Upper lobe of left lung (tissue), 6 donors: Measurements from ENCODE around the gene HPCAL1. TPM values are rescaled to one million over a fixed set of nuclear protein-coding genes. Genes with fewer than 3 reads are reported as not detected.

Source experiments
- ATAC-seq, 2 donors: fragments of 200-7000 bp; cut with Tn5 transposase; one replicate each; pipeline ENCODE4 v1.9.1; 2022; ENCODE audit warnings: mild to moderate bottlenecking in 2 of 2, moderate library complexity in 2 of 2; ENCODE audit not compliant: low FRiP score in 2 of 2
- DNase-seq, 2 donors: peaks; one replicate each; pipeline ENCODE4 v3.0.0-alpha.2; 2019 to 2020
- H3K27ac ChIP-seq, 4 donors: fragments of 200-600 bp; sonication (generic); one replicate each; pipeline ENCODE4 v1.5.1; 2016 to 2019
- H3K27me3 ChIP-seq, 4 donors: fragments of 200-600 bp; sonication (generic); one replicate each; pipeline ENCODE4 v1.5.1; 2017 to 2019
- H3K36me3 ChIP-seq, 4 donors: fragments of 200-600 bp; sonication (generic); one replicate each; pipeline ENCODE4 v1.5.1; 2016 to 2019
- H3K4me1 ChIP-seq, 4 donors: fragments of 200-600 bp; sonication (generic); one replicate each; pipeline ENCODE4 v1.5.1; 2018 to 2019
- H3K4me3 ChIP-seq, 4 donors: fragments of 200-600 bp; sonication (generic); one replicate each; pipeline ENCODE4 v1.5.1; 2017 to 2019; ENCODE audit warnings: mild to moderate bottlenecking in 2 of 4, moderate library complexity in 1 of 4
- H3K9me3 ChIP-seq, 4 donors: fragments of 200-600 bp; sonication (generic); one replicate each; pipeline ENCODE4 v1.5.1; 2018 to 2019
- EP300 ChIP-seq, 4 donors: sonication (generic); formaldehyde crosslinking; IDR thresholded peaks; one replicate each; pipeline ENCODE4 v1.5.1; 2017; ENCODE audit warnings: antibody characterized with exemption in 4 of 4, control low read depth in 2 of 4
- POLR2A ChIP-seq, 4 donors: fragments of 450-650 bp; IDR thresholded peaks; one replicate each; pipeline ENCODE4 v1.5.1; 2016 to 2017; ENCODE audit warnings: antibody characterized with exemption in 4 of 4, mild to moderate bottlenecking in 2 of 4
- POLR2AphosphoS5 ChIP-seq, 2 donors: sonication (generic); formaldehyde crosslinking; IDR thresholded peaks; one replicate each; pipeline ENCODE4 v1.5.1; 2017; ENCODE audit warnings: antibody characterized with exemption in 2 of 2
- WGBS, 2 donors: methylation state at CpG; one replicate each; pipeline ENCODE4 v1.1.5; 2017 to 2018; 5-methylcytosine and 5-hydroxymethylcytosine counted together
- total RNA-seq, 6 donors: library from RNA; depleted of rRNA in 4 of 6; stranded (reverse); fragments of >200 nt in 4 of 6; gene quantifications; one replicate each; pipeline versions ENCODE4 v1.1.0 to v1.2.1, GENCODE V29; 2016 to 2021
- TF ChIP-seq, protein P1 (sequence below), 6 experiments: fragments of 450-650 bp in 4 of 6; fragments of 200-600 bp in 2 of 6; sonication (generic) in 2 of 6; IDR thresholded peaks; one replicate each; pipeline ENCODE4 v1.5.1; 2016 to 2019; ENCODE audit warnings: antibody characterized with exemption in 6 of 6
- donor health status: DM: no; HTN: no; CAD: no; lungs with moderate emphysema.
- donor health status: DM: no; HTN: yes; CAD: no; lungs with severe emphysema.

Gene HPCAL1
- total RNA-seq, 6 donors from 2014 or later = 131 to 481 (median 261) TPM

DNA sequence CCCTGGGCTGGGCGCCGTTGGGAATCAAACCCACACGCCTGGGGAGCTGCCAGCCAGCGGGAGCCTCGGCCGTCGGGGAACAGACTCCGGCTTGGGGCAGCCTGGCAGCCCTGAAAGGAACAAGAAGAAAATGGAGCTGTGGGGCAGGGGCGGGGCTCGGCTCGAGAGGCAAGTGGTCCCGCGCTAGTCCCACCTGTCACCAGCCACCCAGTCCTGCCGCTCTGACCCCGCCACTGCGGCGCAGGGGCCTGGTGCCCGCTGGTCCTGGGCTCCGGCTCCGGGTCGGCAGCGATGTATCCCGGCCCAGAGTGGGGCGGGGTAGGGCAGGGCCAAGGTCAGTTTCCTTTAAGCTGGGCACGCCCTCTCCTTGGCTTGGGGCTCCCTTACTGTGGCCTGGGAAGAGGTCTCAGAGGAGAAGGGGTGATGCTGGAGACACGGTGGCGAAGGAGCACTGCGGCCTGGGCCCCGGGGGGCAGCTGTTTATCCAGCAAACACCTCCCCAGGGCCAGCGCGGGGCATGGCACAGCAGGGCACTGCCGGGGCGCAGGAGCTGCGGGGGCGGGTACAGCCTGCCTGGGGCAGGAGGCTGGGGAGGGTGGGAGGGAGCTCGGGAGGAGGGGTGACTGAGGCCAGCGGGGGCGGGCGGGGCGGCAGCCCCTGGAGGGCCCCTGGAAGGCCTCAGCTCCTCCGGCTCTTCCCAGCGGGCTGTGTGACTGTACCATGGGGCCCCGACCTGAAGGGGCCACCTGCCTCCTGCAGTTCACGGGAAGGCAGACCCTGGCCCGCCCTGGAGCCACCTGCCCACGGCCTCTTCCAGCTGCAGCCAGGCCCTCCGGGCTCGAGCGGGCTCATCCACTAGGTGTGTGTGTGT, 129.8 kb downstream of the HPCAL1 start:
- Histone ChIP-seq H3K4me1 (peaks cover 15 to 23% (median 19%) of the 10 kb centered on the region in 4 donors), H3K27me3 (no peaks in the 10 kb centered on the region), H3K27ac (peak overlapping the region in 2 of 4 donors; percentile 36 to 42), H3K4me3 (peak overlapping the region; percentile 29 to 52 (median 46)), H3K9me3 (no peaks in the 10 kb centered on the region), H3K36me3 (peaks cover 0 to 9% (median 5%) of the 10 kb centered on the region in 4 donors)
- TF ChIP-seq POLR2AphosphoS5 (IDR thresholded peaks at IDR 0.05) (no peak), POLR2A (IDR thresholded peaks at IDR 0.05) (no peak), EP300 (IDR thresholded peaks at IDR 0.05) (no peak)
- TF ChIP-seq, protein P1, sequence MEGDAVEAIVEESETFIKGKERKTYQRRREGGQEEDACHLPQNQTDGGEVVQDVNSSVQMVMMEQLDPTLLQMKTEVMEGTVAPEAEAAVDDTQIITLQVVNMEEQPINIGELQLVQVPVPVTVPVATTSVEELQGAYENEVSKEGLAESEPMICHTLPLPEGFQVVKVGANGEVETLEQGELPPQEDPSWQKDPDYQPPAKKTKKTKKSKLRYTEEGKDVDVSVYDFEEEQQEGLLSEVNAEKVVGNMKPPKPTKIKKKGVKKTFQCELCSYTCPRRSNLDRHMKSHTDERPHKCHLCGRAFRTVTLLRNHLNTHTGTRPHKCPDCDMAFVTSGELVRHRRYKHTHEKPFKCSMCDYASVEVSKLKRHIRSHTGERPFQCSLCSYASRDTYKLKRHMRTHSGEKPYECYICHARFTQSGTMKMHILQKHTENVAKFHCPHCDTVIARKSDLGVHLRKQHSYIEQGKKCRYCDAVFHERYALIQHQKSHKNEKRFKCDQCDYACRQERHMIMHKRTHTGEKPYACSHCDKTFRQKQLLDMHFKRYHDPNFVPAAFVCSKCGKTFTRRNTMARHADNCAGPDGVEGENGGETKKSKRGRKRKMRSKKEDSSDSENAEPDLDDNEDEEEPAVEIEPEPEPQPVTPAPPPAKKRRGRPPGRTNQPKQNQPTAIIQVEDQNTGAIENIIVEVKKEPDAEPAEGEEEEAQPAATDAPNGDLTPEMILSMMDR (IDR thresholded peaks at IDR 0.05) = no peak
- DNase-seq = peak; percentile 59 to 86
- ATAC-seq = peak; percentile 28 to 48
- 28% methylated on average over 44 of the region's 49 CpGs; no CpG with 5 or more reads in 1 of the 2 donors for WGBS, 2 donors

- no peak for DNase-seq
Observed at GRCh38 chr2:10433264-10433946, 130.7 kb downstream of the HPCAL1 start.

DNA sequence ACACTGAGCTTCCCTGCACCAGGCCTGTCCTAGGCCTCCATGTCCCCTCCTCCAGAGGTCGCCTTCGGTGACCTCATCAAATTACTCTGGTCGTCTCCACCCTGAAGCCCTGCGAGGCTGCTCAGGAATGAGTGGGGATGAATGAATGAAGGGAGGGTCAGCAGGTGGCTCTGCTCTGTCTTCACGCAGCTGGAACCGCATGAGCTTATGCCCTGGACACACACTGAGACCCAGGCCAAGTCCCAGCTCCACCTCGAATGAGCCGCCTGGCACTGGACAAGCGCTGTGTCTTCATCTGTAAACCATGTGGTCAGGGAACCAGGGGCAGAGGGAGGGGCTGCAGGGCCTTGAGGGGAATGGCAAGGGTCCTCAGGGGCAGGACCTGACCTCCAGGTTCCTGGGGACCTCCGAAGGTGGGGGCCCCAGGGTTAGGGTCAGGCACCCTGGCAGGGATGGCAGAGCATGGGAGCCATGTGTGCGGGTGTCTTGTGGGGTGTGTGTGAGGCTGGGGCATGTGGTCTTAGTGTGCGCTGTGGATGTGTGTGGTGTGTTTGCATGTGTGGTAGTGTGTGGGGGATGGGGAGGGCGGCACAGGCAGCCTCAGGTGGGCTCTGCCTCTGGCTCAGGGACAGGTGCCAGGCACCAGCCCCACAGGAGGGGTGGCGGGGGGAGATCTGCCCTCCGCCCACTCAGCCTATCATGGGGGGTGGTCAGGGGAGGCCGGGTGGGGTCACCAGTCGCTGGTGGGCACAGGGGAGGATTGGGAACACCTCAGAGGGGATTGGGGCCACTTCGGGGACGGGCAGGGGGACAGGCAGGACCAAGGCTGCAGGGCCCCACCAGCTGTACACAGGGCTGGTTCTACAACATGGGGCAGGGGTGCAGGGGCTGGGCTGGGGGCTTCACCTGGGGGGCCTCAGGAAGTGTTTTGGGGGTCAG, 131.5 kb downstream of the HPCAL1 start:
- no peak overlapping the region for H3K27ac ChIP-seq
- no peak overlapping the region for H3K4me3 ChIP-seq
- H3K36me3 ChIP-seq = peaks cover 0 to 5% (median 1%) of the 10 kb centered on the region in 4 donors
- peak in 1 of 2 donors; percentile 59 for DNase-seq
- H3K27me3 ChIP-seq = no peaks in the 10 kb centered on the region
- ATAC-seq = no peak
- H3K9me3 ChIP-seq = no peaks in the 10 kb centered on the region
- no peak for TF ChIP-seq EP300 (IDR thresholded peaks at IDR 0.05)
- TF ChIP-seq, protein P1 (IDR thresholded peaks at IDR 0.05) = no peak
- no peak for TF ChIP-seq POLR2A (IDR thresholded peaks at IDR 0.05)
- no peak for TF ChIP-seq POLR2AphosphoS5 (IDR thresholded peaks at IDR 0.05)
- WGBS, 2 donors = 79 to 82% methylated on average over 10 to 18 of the region's 19 CpGs
- peaks cover 15 to 23% (median 19%) of the 10 kb centered on the region in 4 donors for H3K4me1 ChIP-seq

More at GRCh38 chr2:10433264-10433946, 130.7 kb downstream of the HPCAL1 start:
- Histone ChIP-seq H3K27ac (no peak overlapping the region), H3K4me1 (peaks cover 15 to 23% (median 19%) of the 10 kb centered on the region in 4 donors), H3K9me3 (no peaks in the 10 kb centered on the region), H3K4me3 (no peak overlapping the region), H3K36me3 (peaks cover 0 to 3% (median under 1%) of the 10 kb centered on the region in 4 donors), H3K27me3 (no peaks in the 10 kb centered on the region)
- 87 to 95% methylated on average over 9 to 10 of the region's 10 CpGs for WGBS, 2 donors
- ATAC-seq = no peak
- TF ChIP-seq, protein P1 (IDR thresholded peaks at IDR 0.05) = no peak
- TF ChIP-seq POLR2AphosphoS5 (IDR thresholded peaks at IDR 0.05) (no peak), POLR2A (IDR thresholded peaks at IDR 0.05) (no peak), EP300 (IDR thresholded peaks at IDR 0.05) (no peak)
